T-cell (primary cell): ENCODE measurements around the gene IL21. TPM values are rescaled to one million over a fixed set of nuclear protein-coding genes. Genes with fewer than 3 reads are reported as not detected.

Experiments used
- ATAC-seq, 4 experiments: fragments of 200-7000 bp in 3 of 4; fragments of 150-1000 bp in 1 of 4; cut with Tn5 transposase; replicated peaks in 1 of 4; 1 replicate in 3 of 4; 2 replicates in 1 of 4; pipeline ENCODE4 v1.10.0; 2021; ENCODE audit warnings: moderate library complexity in 3 of 4, mild to moderate bottlenecking in 2 of 4, moderate number of reproducible peaks in 1 of 4
- CTCF ChIA-PET, 2 donors: fragments of 300-600 bp; sonication (Branson Sonifier 250); formaldehyde crosslinking; loops; one replicate each; lab custom pipeline; 2022; ENCODE audit warnings: antibody characterized with exemption in 2 of 2; lab: Charles Lee
- POLR2A ChIA-PET, 2 donors: fragments of 300-600 bp; sonication (Branson Sonifier 250); formaldehyde crosslinking; loops; one replicate each; lab custom pipeline; 2022; ENCODE audit warnings: antibody characterized with exemption in 2 of 2; lab: Charles Lee
- DNase-seq, 35 experiments: peaks; one replicate each; pipeline versions ENCODE4 v3.0.0 to v3.0.0-alpha.2; 2013 to 2023
- H3K27ac ChIP-seq: one replicate; pipeline ENCODE4 v1.5.1; 2013; ENCODE audit warnings: low read length
- H3K27me3 ChIP-seq, 2 experiments: replicated peaks in 1 of 2; 1 replicate in 1 of 2; 2 replicates in 1 of 2; pipeline versions ENCODE4 v1.6.1 to v1.7.0; 2013; ENCODE audit warnings: low read length in 1 of 2, mixed read lengths in 1 of 2; ENCODE audit not compliant: control insufficient read depth in 2 of 2, insufficient read depth in 2 of 2; ENCODE audit errors: extremely low read depth in 1 of 2
- H3K36me3 ChIP-seq, 2 donors: 1 replicate in 1 of 2; 2 replicates in 1 of 2; pipeline versions ENCODE4 v1.6.1 to v1.7.0; 2013; ENCODE audit warnings: low read length in 1 of 2; ENCODE audit not compliant: control insufficient read depth in 2 of 2, insufficient read depth in 1 of 2; ENCODE audit errors: extremely low read depth in 1 of 2
- H3K4me1 ChIP-seq, 2 experiments: 1 replicate in 1 of 2; 2 replicates in 1 of 2; pipeline versions ENCODE4 v1.6.1 to v1.7.0; 2013; ENCODE audit warnings: low read length in 2 of 2, mixed read lengths in 1 of 2; ENCODE audit not compliant: insufficient read depth in 2 of 2, control insufficient read depth in 1 of 2; ENCODE audit errors: extremely low read depth in 1 of 2
- H3K4me3 ChIP-seq, 2 donors: 1 replicate in 1 of 2; 2 replicates in 1 of 2; pipeline versions ENCODE4 v1.5.1 to v1.7.0; 2013; ENCODE audit warnings: mild to moderate bottlenecking in 2 of 2, low read length in 1 of 2, moderate library complexity in 1 of 2; ENCODE audit not compliant: control insufficient read depth in 1 of 2; ENCODE audit errors: extremely low read depth in 1 of 2
- H3K9me3 ChIP-seq: 2 replicates; pipeline ENCODE4 v1.7.0; 2013
- H3K27ac Mint-ChIP-seq, 2 donors: one replicate each; pipeline ENCODE4 v1.8.0; 2020 to 2021; ENCODE audit warnings: mild to moderate bottlenecking in 2 of 2, mixed read lengths in 2 of 2
- H3K27me3 Mint-ChIP-seq, 2 donors: one replicate each; pipeline ENCODE4 v1.8.0; 2021 to 2022; ENCODE audit warnings: mixed read lengths in 2 of 2
- H3K36me3 Mint-ChIP-seq: one replicate; pipeline ENCODE4 v1.8.0; 2021; ENCODE audit warnings: mixed read lengths
- H3K4me1 Mint-ChIP-seq, 3 donors: one replicate each; pipeline ENCODE4 v1.8.0; 2020 to 2022; ENCODE audit warnings: mixed read lengths in 3 of 3, mild to moderate bottlenecking in 1 of 3
- H3K4me3 Mint-ChIP-seq, 3 donors: one replicate each; pipeline ENCODE4 v1.8.0; 2020 to 2022; ENCODE audit warnings: mild to moderate bottlenecking in 3 of 3, mixed read lengths in 3 of 3, moderate library complexity in 3 of 3
- H3K9me3 Mint-ChIP-seq, 3 donors: one replicate each; pipeline ENCODE4 v1.8.0; 2020 to 2022; ENCODE audit warnings: mixed read lengths in 3 of 3
- WGBS: methylation state at CpG from one replicate; pipeline ENCODE4 v1.1.5; 2013; ENCODE audit warnings: missing lambda C conversion rate; ENCODE audit not compliant: insufficient coverage; 5-methylcytosine and 5-hydroxymethylcytosine counted together
- total RNA-seq, 35 experiments: library from RNA in 6 of 35; stranded (reverse) in 6 of 35; fragments of 120-200 nt in 1 of 35; gene quantifications; one replicate each; pipeline versions ENCODE4 v1.2.1 to v1.2.4 and lab custom pipeline; 2013 to 2026

Gene IL21
- total RNA-seq, 5 donors from 2014 or later (not counting 1 experiment from before 2014, with no cell fraction given), result 0.20 to 0.70 TPM; not detected in 3

GRCh38 chr4:122636697-122637096 lies 15.8 kb upstream of the IL21 start:
- ChIA-PET CTCF (no interaction called here), POLR2A (no interaction called here)
- Mint-ChIP-seq H3K4me3 (no peak overlapping the region), H3K27me3 (no peaks in the 10 kb centered on the region), H3K36me3 (no peaks in the 10 kb centered on the region), H3K9me3 (no peaks in the 10 kb centered on the region), H3K4me1 (peaks cover 6 to 28% (median 11%) of the 10 kb centered on the region in 3 donors), H3K27ac (no peak overlapping the region)
- Histone ChIP-seq H3K36me3 (no peaks in the 10 kb centered on the region), H3K27ac (no peak overlapping the region), H3K9me3 (no peaks in the 10 kb centered on the region), H3K4me3 (no peak overlapping the region), H3K4me1 (peaks cover 2 to 6% of the 10 kb centered on the region in 2 experiments), H3K27me3 (no peaks in the 10 kb centered on the region)
- WGBS, result no CpG with 5 or more reads among the region's 3 CpGs
- ATAC-seq, result no peak
- no peak for DNase-seq

- Histone ChIP-seq H3K36me3 (no peaks in the 10 kb centered on the region), H3K27ac (no peak overlapping the region), H3K9me3 (no peaks in the 10 kb centered on the region), H3K4me3 (no peak overlapping the region), H3K27me3 (no peaks in the 10 kb centered on the region), H3K4me1 (peaks cover 2 to 6% of the 10 kb centered on the region in 2 experiments)
- Mint-ChIP-seq H3K27ac (peak overlapping the region in 1 of 2 donors; percentile 61), H3K4me3 (peak overlapping the region in 1 of 3 donors; percentile 24), H3K27me3 (no peaks in the 10 kb centered on the region), H3K4me1 (peaks cover 6 to 28% (median 11%) of the 10 kb centered on the region in 3 donors), H3K36me3 (no peaks in the 10 kb centered on the region), H3K9me3 (no peaks in the 10 kb centered on the region)
- CTCF ChIA-PET, result no interaction called here
- peak in 2 of 4 experiments; percentile 40 to 65 for ATAC-seq
- 50% methylated on average over 1 of the region's 3 CpGs for WGBS
- POLR2A ChIA-PET, result no interaction called here
- peak in 4 of 35 experiments; percentile 0 to 41 (median 8) for DNase-seq
Observed at GRCh38 chr4:122635205-122635604, 14.3 kb upstream of the IL21 start.

GRCh38 chr4:122633211-122633610 lies 12.3 kb upstream of the IL21 start:
- no peaks in the 10 kb centered on the region for H3K9me3 Mint-ChIP-seq
- POLR2A ChIA-PET, result no interaction called here
- H3K27me3 Mint-ChIP-seq, result no peaks in the 10 kb centered on the region
- H3K4me3 Mint-ChIP-seq, result no peak overlapping the region
- H3K27ac ChIP-seq, result no peak overlapping the region
- no peaks in the 10 kb centered on the region for H3K9me3 ChIP-seq
- peak in 1 of 35 experiments; percentile 25 for DNase-seq
- no peak overlapping the region for H3K27ac Mint-ChIP-seq
- no peaks in the 10 kb centered on the region for H3K27me3 ChIP-seq
- H3K4me1 ChIP-seq, result peaks cover 0 to 4% of the 10 kb centered on the region in 2 experiments
- no peaks in the 10 kb centered on the region for H3K36me3 ChIP-seq
- CTCF ChIA-PET, result no interaction called here
- H3K36me3 Mint-ChIP-seq, result no peaks in the 10 kb centered on the region
- H3K4me3 ChIP-seq, result no peak overlapping the region
- no CpG with 5 or more reads among the region's 2 CpGs for WGBS
- H3K4me1 Mint-ChIP-seq, result peaks cover 6 to 28% (median 11%) of the 10 kb centered on the region in 3 donors
- ATAC-seq, result no peak

GRCh38 chr4:122632396-122633143 lies 11.7 kb upstream of the IL21 start:
- WGBS, result 69% methylated on average over 1 of the region's 7 CpGs
- H3K9me3 ChIP-seq, result no peaks in the 10 kb centered on the region
- ChIA-PET CTCF (interaction anchor here in 1 of 2 donors (0.5 kb wide), 2 partner anchors 294 to 855 kb away, joined by 3 to 4 read pairs; no protein-coding TSS in a partner anchor), POLR2A (no interaction called here)
- peak in 1 of 35 experiments; percentile 44 for DNase-seq
- Mint-ChIP-seq H3K9me3 (no peaks in the 10 kb centered on the region), H3K4me1 (peaks cover 6 to 28% (median 11%) of the 10 kb centered on the region in 3 donors), H3K4me3 (no peak overlapping the region), H3K27me3 (no peaks in the 10 kb centered on the region), H3K36me3 (no peaks in the 10 kb centered on the region), H3K27ac (no peak overlapping the region)
- H3K27ac ChIP-seq, result no peak overlapping the region
- no peaks in the 10 kb centered on the region for H3K27me3 ChIP-seq
- no peak overlapping the region for H3K4me3 ChIP-seq
- ATAC-seq, result peak in 1 of 4 experiments; percentile 44
- H3K36me3 ChIP-seq, result no peaks in the 10 kb centered on the region
- peaks cover 0 to 4% of the 10 kb centered on the region in 2 experiments for H3K4me1 ChIP-seq

- CTCF ChIA-PET, result no interaction called here
- WGBS, result 100% methylated on average over 1 of the region's 2 CpGs
- no peak overlapping the region for H3K27ac ChIP-seq
Observed at GRCh38 chr4:122625156-122625555, 4.3 kb upstream of the IL21 start.

GRCh38 chr4:122624205-122624604 lies 3.3 kb upstream of the IL21 start:
- DNase-seq (no peak), ATAC-seq (no peak)
- no peak overlapping the region for H3K27ac ChIP-seq
- H3K36me3 Mint-ChIP-seq, result no peaks in the 10 kb centered on the region
- no peak overlapping the region for H3K27ac Mint-ChIP-seq
- no peaks in the 10 kb centered on the region for H3K9me3 Mint-ChIP-seq
- H3K36me3 ChIP-seq, result no peaks in the 10 kb centered on the region
- H3K27me3 Mint-ChIP-seq, result no peaks in the 10 kb centered on the region
- 70% methylated on average over 1 of the region's 2 CpGs for WGBS
- ChIA-PET CTCF (no interaction called here), POLR2A (no interaction called here)
- no peak overlapping the region for H3K4me3 Mint-ChIP-seq
- no peaks in the 10 kb centered on the region for H3K9me3 ChIP-seq
- H3K4me1 ChIP-seq, result no peaks in the 10 kb centered on the region
- peaks cover 0 to 15% (median 8%) of the 10 kb centered on the region in 3 donors for H3K4me1 Mint-ChIP-seq
- no peaks in the 10 kb centered on the region for H3K27me3 ChIP-seq
- H3K4me3 ChIP-seq, result no peak overlapping the region

More at GRCh38 chr4:122625156-122625555, 4.3 kb upstream of the IL21 start:
- DNase-seq, result no peak
- Histone ChIP-seq H3K9me3 (no peaks in the 10 kb centered on the region), H3K4me1 (no peaks in the 10 kb centered on the region), H3K27me3 (no peaks in the 10 kb centered on the region), H3K4me3 (no peak overlapping the region), H3K36me3 (no peaks in the 10 kb centered on the region)
- Mint-ChIP-seq H3K27me3 (no peaks in the 10 kb centered on the region), H3K27ac (no peak overlapping the region), H3K36me3 (no peaks in the 10 kb centered on the region), H3K9me3 (no peaks in the 10 kb centered on the region), H3K4me3 (no peak overlapping the region), H3K4me1 (peaks cover 0 to 5% (median 0%) of the 10 kb centered on the region in 3 donors)
- ATAC-seq, result no peak
- POLR2A ChIA-PET, result interaction anchor here in 1 of 2 donors (0.6 kb wide), 1 partner anchor 92 kb away, joined by 3 read pairs; no protein-coding TSS in a partner anchor
